Activated B cell treated with CpG ODN at 0.5 μM for 24 hours (primary cell): Measurements from ENCODE around the gene MED15. TPM values are rescaled to one million over a fixed set of nuclear protein-coding genes. Genes with fewer than 3 reads are reported as not detected.

Experiments used
- ATAC-seq: fragments of 200-7000 bp; cut with Tn5 transposase; one replicate; pipeline ENCODE4 v1.10.0; 2021; ENCODE audit warnings: low read depth, mild to moderate bottlenecking, moderate library complexity
- CTCF ChIA-PET: fragments of 350-600 bp; sonication (Branson Sonifier 250); formaldehyde crosslinking; loops from one replicate; lab custom pipeline; 2021; ENCODE audit warnings: antibody characterized with exemption; lab: Charles Lee
- POLR2A ChIA-PET: fragments of 350-600 bp; sonication (Branson Sonifier 250); formaldehyde crosslinking; loops from one replicate; lab custom pipeline; 2021; ENCODE audit warnings: antibody characterized with exemption; lab: Charles Lee
- DNase-seq: peaks from one replicate; pipeline ENCODE4 v3.0.0; 2022
- H3K27ac Mint-ChIP-seq: one replicate; pipeline ENCODE4 v1.8.0; 2020; ENCODE audit warnings: mixed read lengths
- H3K27me3 Mint-ChIP-seq: one replicate; pipeline ENCODE4 v1.8.0; 2021; ENCODE audit warnings: mixed read lengths
- H3K36me3 Mint-ChIP-seq: one replicate; pipeline ENCODE4 v1.8.0; 2021; ENCODE audit warnings: low read depth, mixed read lengths
- H3K4me1 Mint-ChIP-seq: one replicate; pipeline ENCODE4 v1.8.0; 2021; ENCODE audit warnings: mixed read lengths
- H3K4me3 Mint-ChIP-seq: one replicate; pipeline ENCODE4 v1.8.0; 2020; ENCODE audit warnings: mild to moderate bottlenecking, mixed read lengths
- H3K9me3 Mint-ChIP-seq: one replicate; pipeline ENCODE4 v1.8.0; 2020; ENCODE audit warnings: mixed read lengths
- intact Hi-C: fragments of 100-400 bp; cut with micrococcal nuclease; formaldehyde crosslinking; loops from one replicate; pipeline ENCODE4 v1.15.1; 2024
- total RNA-seq: library from RNA; stranded (reverse); gene quantifications from 2 replicates; pipeline ENCODE4 v1.2.3, GENCODE V29; 2022
- TF ChIP-seq, protein P1 (sequence below): fragments of 200-600 bp; IDR thresholded peaks from one replicate; pipeline ENCODE4 v1.8.0; 2022; ENCODE audit warnings: antibody characterized with exemption, mild to moderate bottlenecking

MED15 gene
- total RNA-seq, 1 donor from 2014 or later = 127 TPM

DNA sequence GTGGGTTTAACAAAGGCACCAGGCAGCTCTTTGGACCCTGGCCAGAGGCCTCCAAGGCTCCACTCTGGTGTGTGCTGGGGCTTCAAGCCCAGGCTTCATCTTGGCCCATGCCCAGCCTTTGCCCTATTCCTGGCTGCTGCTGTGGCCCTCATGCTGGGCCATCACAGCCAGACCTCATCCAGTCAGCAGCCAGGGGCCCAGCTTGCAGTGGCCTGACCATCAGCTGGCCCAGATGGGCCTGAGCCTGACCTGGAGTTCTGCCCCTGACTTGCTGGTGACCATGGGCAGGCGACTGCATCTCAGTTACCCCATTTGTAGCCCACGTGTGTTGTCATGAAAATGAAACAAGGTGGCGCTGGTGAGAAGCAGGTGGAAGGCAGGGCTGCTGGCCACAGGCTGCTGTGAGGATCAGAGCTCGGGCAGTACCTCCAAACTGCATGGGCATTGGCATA is 76.1 kb downstream of the MED15 start:
- ChIA-PET CTCF (no interaction called here), POLR2A (no interaction called here)
- Mint-ChIP-seq H3K36me3 (peaks cover 76% of the 10 kb centered on the region), H3K4me1 (no peaks in the 10 kb centered on the region), H3K27ac (no peak overlapping the region), H3K27me3 (no peaks in the 10 kb centered on the region), H3K9me3 (no peaks in the 10 kb centered on the region), H3K4me3 (no peak overlapping the region)
- intact Hi-C loops = no loop called here
- TF ChIP-seq, protein P1, sequence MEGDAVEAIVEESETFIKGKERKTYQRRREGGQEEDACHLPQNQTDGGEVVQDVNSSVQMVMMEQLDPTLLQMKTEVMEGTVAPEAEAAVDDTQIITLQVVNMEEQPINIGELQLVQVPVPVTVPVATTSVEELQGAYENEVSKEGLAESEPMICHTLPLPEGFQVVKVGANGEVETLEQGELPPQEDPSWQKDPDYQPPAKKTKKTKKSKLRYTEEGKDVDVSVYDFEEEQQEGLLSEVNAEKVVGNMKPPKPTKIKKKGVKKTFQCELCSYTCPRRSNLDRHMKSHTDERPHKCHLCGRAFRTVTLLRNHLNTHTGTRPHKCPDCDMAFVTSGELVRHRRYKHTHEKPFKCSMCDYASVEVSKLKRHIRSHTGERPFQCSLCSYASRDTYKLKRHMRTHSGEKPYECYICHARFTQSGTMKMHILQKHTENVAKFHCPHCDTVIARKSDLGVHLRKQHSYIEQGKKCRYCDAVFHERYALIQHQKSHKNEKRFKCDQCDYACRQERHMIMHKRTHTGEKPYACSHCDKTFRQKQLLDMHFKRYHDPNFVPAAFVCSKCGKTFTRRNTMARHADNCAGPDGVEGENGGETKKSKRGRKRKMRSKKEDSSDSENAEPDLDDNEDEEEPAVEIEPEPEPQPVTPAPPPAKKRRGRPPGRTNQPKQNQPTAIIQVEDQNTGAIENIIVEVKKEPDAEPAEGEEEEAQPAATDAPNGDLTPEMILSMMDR = no peak
- ATAC-seq (no peak), DNase-seq (no peak)

DNA sequence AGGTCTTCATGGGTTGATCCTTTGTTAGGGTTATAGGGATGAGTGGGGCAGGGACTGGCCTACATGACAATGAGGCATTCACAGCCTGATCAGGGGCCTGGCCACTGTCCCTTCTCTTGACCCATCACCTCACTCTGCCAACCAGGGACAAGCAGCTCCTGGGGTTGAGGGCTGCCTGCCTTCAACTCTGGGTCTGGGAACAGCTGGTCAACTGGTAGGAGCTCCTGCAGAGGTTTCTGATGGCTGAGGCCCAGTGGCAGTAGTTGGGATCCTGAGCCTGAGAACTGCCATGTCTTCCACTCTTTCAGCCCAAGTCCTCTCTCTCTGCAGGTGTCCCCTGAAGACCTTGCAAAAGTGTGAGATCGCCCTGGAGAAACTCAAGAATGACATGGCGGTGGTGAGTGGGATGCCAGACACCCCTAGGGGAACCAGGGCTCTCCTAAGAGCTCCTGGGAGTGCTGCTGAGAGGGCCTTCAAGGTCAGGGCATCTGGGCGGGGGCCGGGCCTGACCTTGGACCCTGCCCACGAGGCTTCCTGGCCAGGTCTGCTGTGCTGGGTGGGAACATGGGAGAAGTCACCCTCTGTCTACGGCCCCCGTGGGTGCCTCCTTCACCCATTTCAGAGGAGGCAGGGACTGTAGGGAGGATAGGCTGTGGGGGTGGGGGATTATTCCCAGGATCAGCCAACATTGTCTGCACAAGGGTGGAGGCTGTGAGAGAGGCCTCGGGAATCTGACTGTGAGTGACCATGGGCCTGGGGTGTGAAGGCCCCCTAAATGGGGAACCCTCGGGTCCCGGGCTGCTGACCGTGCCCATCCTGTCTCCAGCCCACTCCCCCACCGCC is 76.8 kb downstream of the MED15 start:
- no peaks in the 10 kb centered on the region for H3K9me3 Mint-ChIP-seq
- ATAC-seq (no peak), DNase-seq (no peak)
- no peaks in the 10 kb centered on the region for H3K4me1 Mint-ChIP-seq
- CTCF ChIA-PET = no interaction called here
- no peak overlapping the region for H3K27ac Mint-ChIP-seq
- H3K27me3 Mint-ChIP-seq = no peaks in the 10 kb centered on the region
- TF ChIP-seq, protein P1 = no peak
- no peak overlapping the region for H3K4me3 Mint-ChIP-seq
- peaks cover 68% of the 10 kb centered on the region for H3K36me3 Mint-ChIP-seq
- intact Hi-C loops = no loop called here
- POLR2A ChIA-PET = no interaction called here

DNA sequence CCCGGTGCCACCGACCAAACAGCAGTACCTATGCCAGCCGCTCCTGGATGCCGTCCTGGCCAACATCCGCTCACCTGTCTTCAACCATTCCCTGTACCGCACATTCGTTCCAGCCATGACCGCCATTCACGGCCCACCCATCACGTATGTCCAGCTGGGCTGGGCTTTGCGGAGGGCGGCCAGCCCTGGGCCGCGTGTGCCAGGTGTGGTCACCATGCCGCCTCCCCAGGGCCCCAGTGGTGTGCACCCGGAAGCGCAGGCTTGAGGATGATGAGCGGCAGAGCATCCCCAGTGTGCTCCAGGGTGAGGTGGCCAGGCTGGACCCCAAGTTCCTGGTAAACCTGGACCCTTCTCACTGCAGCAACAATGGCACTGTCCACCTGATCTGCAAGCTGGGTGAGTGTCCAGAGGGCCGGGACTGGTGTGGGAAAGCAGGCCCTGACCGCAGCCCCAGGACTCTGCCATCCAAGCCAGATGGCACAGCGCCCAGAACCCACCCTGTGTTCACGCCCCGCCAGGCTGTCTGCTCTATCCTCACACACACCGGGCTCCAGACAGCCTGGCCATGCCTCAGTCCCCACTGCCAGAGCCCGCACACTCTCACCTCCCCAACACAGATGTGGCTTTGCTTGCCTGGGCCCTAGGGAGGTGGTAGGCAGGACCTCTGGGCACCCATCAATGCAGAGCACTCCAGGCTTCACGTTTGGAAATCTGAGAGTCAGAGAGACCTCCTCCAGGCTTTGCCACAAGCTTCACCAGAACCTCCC is 77.6 kb downstream of the MED15 start:
- TF ChIP-seq, protein P1 = no peak
- Mint-ChIP-seq H3K4me3 (no peak overlapping the region), H3K27me3 (no peaks in the 10 kb centered on the region), H3K36me3 (peaks cover 61% of the 10 kb centered on the region), H3K4me1 (no peaks in the 10 kb centered on the region), H3K9me3 (no peaks in the 10 kb centered on the region), H3K27ac (no peak overlapping the region)
- CTCF ChIA-PET = no interaction called here
- DNase-seq (no peak), ATAC-seq (no peak)
- POLR2A ChIA-PET = no interaction called here
- intact Hi-C loops = no loop called here

DNA sequence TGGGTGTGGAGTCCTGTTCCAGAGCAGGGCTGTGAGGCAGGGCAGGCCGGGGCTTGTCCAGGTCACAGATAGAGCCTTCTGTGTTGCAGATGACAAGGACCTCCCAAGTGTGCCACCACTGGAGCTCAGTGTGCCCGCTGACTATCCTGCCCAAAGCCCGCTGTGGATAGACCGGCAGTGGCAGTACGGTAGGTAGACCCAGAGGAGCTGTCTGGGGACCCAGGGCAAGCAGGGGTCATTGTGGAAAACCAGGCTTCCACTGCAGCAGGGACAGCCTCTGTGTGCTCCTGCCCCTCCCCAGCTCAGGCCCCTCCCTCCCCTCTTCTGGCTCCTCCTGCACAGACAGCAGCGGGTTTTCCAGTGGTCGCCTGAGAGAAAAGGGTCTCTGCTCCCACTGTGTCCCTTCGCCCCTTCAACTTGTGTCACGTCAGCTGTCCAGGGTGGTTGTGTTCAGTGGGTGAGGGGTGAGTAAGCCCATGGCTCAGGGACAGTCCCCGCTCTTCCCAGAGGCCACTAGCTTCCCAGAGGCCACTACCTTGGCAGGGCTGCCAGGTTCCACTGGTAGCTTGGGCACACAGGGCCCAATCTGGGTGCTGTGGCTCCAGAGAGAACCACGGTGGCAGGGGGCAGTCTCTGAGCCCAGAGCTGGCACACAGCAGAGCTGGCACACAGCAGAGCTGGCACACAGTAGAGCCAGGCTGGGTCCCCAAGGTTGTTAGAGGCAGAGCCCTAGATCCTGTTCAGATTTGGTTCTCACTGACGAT is 78.4 kb downstream of the MED15 start:
- ChIA-PET POLR2A (no interaction called here), CTCF (no interaction called here)
- no peak overlapping the region for H3K27ac Mint-ChIP-seq
- DNase-seq (no peak), ATAC-seq (no peak)
- no peak overlapping the region for H3K4me3 Mint-ChIP-seq
- TF ChIP-seq, protein P1 = no peak
- H3K36me3 Mint-ChIP-seq = peaks cover 54% of the 10 kb centered on the region
- no peaks in the 10 kb centered on the region for H3K27me3 Mint-ChIP-seq
- H3K4me1 Mint-ChIP-seq = no peaks in the 10 kb centered on the region
- no peaks in the 10 kb centered on the region for H3K9me3 Mint-ChIP-seq
- intact Hi-C loops = no loop called here

DNA sequence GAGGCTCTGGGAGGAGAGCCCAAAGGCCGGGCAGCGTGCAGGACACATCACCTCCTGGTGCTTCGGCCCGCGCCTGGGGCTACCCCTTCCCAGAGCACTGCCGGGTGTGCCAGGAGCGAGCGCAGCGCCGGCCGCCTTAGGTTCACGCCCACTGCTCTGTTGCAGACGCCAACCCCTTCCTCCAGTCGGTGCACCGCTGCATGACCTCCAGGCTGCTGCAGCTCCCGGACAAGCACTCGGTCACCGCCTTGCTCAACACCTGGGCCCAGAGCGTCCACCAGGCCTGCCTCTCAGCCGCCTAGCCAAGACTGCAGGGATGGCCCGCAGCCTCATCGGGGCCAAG is 79.0 kb downstream of the MED15 start:
- Mint-ChIP-seq H3K9me3 (no peaks in the 10 kb centered on the region), H3K27me3 (no peaks in the 10 kb centered on the region), H3K27ac (no peak overlapping the region), H3K4me1 (no peaks in the 10 kb centered on the region), H3K36me3 (peaks cover 53% of the 10 kb centered on the region), H3K4me3 (no peak overlapping the region)
- DNase-seq = no peak
- no peak for ATAC-seq
- intact Hi-C loops = no loop called here
- CTCF ChIA-PET = no interaction called here
- TF ChIP-seq, protein P1 = no peak
- POLR2A ChIA-PET = no interaction called here
